ENCODE data around the gene HDAC10.
A peak's percentile ranks its signal among the peaks of the same experiment; 100 is the strongest.

HDAC10 gene

DNA sequence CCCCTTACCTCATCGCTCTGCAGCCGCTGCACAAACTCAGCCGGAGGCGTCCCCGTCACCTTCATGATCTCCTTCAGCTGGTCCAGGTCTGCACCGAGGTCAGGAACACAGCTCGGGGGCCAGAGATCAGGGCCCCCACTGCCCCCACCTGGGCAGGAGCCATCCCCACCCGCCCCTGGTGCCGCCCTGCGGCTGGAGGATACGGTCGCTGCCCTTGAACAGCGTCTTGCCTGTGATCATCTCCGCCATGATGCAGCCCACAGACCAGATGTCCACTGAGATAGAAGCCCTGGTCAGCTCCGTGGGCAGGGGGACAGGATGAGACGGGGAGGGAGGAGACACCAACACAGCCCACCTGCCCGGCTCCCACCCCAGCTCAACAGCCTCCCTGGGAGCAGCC lies 4.5 kb upstream of the HDAC10 start:
- no peak for DNase-seq (ENCODE audit: low spot score)

GRCh38 chr22:50255099-50255498 lies 4.0 kb upstream of the HDAC10 start:
- no peak for DNase-seq (ENCODE audit: low spot score)

GRCh38 chr22:50253941-50254340 lies 2.9 kb upstream of the HDAC10 start:
- no peak for DNase-seq (ENCODE audit: low spot score)

DNA sequence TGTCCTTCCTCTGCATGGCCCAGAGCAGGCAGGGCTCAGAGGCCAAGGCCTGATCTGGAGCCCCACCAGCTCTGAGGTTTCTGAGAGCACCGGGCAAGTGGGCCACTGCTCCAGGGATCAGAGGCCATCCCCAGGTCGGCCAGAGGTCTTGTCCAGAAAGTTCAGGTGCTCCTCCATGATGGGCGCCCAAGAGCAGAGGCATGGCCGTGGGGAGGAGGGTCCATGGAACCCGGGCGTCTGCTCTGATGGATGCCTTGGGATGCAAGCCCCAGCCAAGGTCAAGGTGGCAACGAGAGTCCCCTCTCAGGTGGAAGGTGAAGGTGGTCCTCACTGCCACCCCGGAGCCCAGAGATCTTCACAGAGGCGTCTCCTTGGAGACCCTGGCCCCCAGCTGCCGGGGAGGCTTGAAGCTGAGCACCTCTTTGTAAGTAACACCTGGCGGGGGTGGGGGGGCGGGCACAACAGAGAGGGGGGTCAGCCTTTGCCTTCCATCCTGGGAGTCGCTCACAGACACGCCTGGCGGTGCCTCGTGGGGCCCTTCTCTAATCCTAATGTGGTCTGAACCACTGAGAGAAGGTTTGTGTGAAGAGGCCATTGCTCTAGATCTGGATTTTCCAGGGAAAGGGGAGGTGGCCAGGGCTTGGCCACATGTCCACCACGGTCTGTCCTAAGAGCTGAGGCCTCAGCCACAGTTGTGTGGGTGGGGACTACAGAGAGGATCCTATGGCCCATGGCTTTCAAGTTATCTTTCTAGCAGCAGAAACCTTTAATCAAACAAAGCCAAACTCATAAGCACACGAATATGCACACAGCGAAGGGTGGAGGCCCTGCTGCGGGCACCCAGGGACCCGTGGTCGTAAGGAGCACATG lies 2.2 kb upstream of the HDAC10 start:
- no peak for DNase-seq (ENCODE audit: low spot score)

DNA sequence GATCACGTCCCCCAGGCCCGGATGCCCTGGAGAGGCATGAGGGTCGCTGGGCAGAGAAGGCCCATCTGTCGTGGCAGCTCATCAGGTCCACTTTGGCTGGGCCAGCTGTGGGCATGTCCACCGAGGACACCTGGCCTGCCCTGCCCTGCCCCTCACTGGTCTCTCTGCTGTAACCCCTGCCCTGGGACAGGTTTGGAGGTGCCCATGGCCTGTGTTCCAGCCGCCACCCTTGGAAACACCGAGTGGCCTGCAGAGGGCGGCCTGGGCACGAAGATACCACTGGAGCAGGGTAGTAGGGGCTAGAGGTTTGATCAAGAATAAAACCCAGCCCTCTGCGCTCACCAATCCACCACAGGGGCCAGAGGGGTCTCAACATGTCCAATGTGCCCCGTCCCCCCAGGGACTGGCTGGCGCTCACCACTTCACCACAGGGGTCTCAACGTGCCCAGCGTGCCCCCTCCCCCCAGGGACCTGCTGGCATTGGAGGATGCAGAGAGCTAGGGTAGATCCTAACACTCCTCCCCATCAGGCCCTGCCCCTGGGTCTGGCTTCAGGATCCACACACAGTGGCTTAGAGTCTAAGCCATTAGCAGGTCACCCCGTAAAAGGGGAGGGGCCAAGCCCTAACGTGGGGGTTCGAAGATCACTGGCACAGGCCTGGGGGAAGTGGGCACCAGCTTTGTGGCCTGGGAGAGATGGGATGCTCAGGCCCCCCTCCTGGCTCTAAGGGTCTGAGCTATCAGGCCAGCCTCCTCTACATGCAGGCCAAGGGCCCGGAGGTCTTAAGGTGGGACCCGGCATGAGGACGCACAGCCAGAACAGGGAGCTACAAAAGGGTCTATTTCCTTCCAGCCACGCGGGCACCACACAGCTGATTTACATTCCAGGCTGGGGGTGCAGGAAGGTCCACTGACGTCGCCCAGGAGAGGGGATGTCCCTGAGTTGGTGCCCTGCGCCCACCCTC lies 1.3 kb upstream of the HDAC10 start:
- peak; percentile 75 for DNase-seq (ENCODE audit: low spot score)

- DNase-seq (ENCODE audit: low spot score), result no peak
Observed at GRCh38 chr22:50251477-50252081, 514 bp upstream of the HDAC10 start.

GRCh38 chr22:50250249-50250554 lies 863 bp downstream of the HDAC10 start:
- DNase-seq (ENCODE audit: low spot score), result no peak

GRCh38 chr22:50249341-50250248 lies 1.5 kb downstream of the HDAC10 start:
- DNase-seq (ENCODE audit: low spot score), result no peak

DNA sequence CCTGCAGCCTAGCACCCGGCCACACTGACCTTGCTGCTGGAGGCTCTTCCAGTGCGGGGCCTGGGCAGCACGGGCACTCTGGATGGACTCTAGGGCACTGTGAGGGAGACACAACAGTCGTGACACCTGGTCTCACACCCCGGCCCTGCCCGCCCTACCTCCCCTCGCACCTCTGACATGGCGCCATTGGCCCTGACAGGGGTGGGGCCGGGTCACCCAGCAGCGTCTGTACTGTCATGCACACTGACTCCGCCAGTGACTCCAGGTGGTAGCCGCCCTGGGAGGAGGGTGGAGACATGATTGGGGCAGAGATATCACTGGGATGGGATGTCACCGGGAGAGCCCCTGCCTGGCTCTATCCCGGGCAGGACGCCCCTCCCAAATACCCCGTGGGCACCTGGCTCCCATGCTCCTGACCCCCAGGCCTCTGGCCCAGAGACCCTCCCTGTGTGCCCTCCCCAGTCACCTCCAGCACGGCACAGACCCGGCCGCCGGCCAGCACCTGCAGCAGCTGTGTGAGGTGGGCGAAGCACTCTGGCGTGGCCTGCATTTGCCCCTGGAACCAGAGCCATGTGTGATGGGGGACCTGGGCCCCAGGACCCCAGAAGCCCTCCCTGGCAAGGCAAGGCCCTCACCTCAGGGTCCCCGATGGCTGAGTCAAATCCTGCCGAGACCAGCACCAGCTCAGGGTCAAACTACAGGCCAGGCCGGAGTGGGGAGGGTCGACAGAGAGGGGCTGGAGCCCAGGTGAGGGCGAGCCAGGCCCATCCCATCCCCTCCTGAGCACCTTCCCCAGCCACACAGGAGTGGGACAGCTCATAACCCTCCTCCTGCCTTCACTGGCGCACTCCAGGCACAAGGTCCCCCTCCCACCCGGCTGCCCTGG lies 2.6 kb downstream of the HDAC10 start:
- DNase-seq (ENCODE audit: low spot score), result no peak

- peak; percentile 64 for DNase-seq (ENCODE audit: low spot score)
Observed at GRCh38 chr22:50247748-50248147, 3.3 kb downstream of the HDAC10 start.

GRCh38 chr22:50246242-50247175 lies 4.6 kb downstream of the HDAC10 start:
- no peak for DNase-seq (ENCODE audit: low spot score)

GRCh38 chr22:50245214-50246072 lies 5.6 kb downstream of the HDAC10 start:
- no peak for DNase-seq (ENCODE audit: low spot score)

GRCh38 chr22:50244420-50245213 lies 6.4 kb downstream of the HDAC10 start, which contains the start of gene TUBGCP6:
Gene TUBGCP6 (minus strand): TSS chr22:50245023. CDS start chr22:50244459, 564 bp downstream.
- peak; percentile 90 for DNase-seq (ENCODE audit: low spot score)

GRCh38 chr22:50243685-50244419 lies 7.2 kb downstream of the HDAC10 start:
- DNase-seq (ENCODE audit: low spot score), result no peak

- no peak for DNase-seq (ENCODE audit: low spot score)
Observed at GRCh38 chr22:50242406-50242949, 8.6 kb downstream of the HDAC10 start.

- DNase-seq (ENCODE audit: low spot score), result no peak
Observed at GRCh38 chr22:50238755-50239154, 12.3 kb downstream of the HDAC10 start.
